GM19043 (cell line): ENCODE results near the gene TCHHL1.

Experiments
- ATAC-seq: cut with Tn5 transposase; IDR thresholded peaks from one replicate; pipeline ENCODE4 v1.9.1; 2021; ENCODE audit warnings: low read depth; ENCODE audit not compliant: unreplicated experiment

Gene TCHHL1

GRCh38 chr1:152089014-152089674 lies at the start of gene TCHHL1:
Gene TCHHL1 (minus strand): TSS chr1:152089064. CDS start chr1:152088143, 921 bp downstream.
- ATAC-seq = no peak

DNA sequence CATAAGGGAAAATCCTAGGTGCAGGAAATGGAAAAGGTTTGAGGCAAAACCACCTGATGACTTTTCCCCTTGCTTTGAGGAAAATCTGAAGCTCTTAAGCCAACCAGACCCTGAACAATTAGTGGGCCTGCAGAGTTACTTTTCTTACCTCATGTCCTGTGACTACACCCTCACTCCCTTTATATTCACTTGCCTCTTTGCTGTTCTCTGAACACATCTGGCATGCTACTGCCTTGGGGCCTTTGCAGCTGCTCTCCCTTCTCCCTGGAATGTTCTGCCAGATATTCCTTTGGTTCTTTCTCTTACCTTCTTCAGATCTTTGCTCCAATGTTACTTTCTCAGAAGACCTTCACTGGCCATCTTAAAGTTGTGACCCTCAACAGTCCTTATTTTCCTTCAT lies 48.4 kb upstream of the TCHHL1 start:
- ATAC-seq = no peak

DNA sequence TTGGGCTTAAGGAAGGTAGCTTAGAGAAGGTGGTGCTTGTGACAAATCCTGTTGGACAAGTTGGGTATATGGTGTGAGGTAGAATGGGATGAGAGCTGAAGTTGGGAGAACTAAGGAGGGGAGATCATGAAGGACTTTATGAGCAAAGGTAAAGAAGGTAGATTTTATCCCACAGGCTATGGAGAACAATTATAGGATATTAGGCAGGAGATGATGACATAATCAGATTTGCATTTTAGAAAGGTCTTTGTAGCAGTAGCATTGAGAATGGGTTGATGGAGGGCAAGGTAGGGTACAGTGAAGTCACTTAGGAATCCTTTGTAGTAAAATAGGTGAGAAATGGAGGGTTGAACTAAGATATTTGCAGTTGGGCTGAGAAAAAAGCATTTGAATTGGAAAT lies 41.3 kb upstream of the TCHHL1 start:
- ATAC-seq = no peak

DNA sequence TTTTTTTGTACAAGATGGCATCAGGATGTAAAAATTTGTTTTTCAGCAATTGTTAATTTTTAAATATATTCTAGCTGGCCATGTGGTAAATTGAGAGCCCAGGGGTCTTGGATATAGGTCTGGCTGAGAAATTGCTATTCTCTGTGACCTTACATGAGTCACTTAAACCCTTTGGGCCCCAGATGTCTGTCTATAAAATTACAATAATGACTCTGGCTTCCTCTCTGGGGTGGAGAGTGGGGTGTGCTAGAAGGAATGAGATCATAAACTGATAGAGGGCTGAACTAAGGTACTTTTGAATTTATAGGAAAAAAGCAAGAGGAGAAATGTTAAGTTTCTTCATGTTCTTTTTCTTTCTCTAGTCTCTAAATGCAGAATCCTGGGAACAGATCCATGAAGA lies 38.8 kb upstream of the TCHHL1 start:
- ATAC-seq = no peak

DNA sequence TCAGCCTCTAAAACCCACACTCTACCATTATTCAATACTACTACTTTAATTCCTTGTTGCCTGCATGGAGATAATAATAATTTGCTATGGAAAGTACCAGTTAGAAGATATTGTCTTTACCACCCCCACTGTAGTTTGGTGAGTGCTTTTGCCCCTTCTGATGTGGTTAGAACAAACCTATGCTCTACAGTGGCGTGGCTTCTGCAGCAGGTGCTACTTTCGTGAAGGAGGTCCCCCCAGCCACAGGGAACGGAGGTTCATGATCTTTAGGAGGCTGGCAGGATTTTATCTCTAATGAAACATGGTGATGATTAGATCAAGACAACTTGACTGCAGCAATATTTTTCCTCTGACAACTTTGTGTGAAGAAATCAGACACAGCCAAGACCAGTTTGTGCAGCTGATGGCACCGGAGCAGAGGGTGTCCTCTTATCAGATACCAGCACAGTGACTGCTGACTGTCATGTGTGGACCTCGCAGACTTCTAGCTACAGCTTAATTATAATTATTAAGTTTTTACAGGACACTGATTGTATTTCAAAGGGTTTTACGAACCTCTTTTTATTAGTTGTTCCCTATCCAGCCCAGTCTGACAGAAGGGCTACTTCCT lies 37.1 kb upstream of the TCHHL1 start:
- ATAC-seq = no peak

DNA sequence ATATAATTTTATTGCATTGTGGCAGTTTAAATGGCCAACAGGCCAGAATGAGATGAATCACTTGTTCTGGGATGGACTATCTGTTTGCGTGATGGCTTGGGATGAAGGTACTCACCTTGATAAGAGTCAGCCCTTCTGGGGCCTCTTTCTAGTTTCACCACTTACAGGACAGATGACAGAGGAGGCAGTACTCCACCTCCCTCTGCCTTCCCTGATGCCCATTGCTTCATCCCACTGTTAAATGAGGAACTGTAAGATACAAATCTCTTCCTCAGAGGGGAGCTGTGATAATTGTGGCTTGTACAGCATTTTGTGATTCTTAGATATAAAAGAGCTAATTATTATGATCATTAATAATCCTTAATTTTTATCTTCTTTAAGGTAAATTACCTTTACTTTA lies 30.1 kb upstream of the TCHHL1 start:
- no peak for ATAC-seq

GRCh38 chr1:152115344-152115743 lies 26.5 kb upstream of the TCHHL1 start, which contains the start of gene TCHH:
Gene TCHH (minus strand): TSS chr1:152115444. CDS start chr1:152114080, 1,364 bp downstream.
- no peak for ATAC-seq

DNA sequence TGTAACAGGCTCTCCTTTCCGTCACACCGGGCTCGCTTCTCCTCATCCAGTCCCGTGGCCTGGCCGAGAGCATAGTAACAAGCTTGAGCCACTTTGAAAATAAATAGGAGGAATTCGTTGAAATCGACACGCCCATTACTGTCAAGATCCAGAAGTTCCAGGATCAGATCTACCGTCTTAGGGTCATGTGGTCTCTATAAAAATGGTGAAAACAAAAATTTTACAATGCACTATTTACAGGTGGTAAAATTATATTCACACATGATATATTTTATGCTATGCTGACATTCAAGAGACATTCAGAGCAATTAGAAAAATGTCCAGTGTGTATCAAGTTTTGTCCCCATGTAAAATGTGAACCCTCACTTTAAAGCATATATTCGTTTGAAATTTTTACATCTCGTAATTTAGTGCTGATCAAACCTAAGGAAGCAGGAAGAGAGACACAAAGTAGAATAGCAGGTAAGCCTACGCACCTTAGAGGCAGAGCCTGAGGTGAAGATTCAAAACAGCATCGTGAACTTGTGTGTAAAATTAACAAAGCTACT lies 24.1 kb upstream of the TCHHL1 start:
- ATAC-seq = no peak

GRCh38 chr1:152112101-152112884 lies 23.4 kb upstream of the TCHHL1 start:
- no peak for ATAC-seq

- ATAC-seq = no peak
These were observed 22.7 kb upstream of the TCHHL1 start for GRCh38 chr1:152111515-152111968.

- no peak for ATAC-seq
These were observed 22.1 kb upstream of the TCHHL1 start for GRCh38 chr1:152110860-152111514.

GRCh38 chr1:152110365-152110859 lies 21.5 kb upstream of the TCHHL1 start:
- ATAC-seq = no peak

GRCh38 chr1:152109998-152110294 lies 21.1 kb upstream of the TCHHL1 start:
- no peak for ATAC-seq

DNA sequence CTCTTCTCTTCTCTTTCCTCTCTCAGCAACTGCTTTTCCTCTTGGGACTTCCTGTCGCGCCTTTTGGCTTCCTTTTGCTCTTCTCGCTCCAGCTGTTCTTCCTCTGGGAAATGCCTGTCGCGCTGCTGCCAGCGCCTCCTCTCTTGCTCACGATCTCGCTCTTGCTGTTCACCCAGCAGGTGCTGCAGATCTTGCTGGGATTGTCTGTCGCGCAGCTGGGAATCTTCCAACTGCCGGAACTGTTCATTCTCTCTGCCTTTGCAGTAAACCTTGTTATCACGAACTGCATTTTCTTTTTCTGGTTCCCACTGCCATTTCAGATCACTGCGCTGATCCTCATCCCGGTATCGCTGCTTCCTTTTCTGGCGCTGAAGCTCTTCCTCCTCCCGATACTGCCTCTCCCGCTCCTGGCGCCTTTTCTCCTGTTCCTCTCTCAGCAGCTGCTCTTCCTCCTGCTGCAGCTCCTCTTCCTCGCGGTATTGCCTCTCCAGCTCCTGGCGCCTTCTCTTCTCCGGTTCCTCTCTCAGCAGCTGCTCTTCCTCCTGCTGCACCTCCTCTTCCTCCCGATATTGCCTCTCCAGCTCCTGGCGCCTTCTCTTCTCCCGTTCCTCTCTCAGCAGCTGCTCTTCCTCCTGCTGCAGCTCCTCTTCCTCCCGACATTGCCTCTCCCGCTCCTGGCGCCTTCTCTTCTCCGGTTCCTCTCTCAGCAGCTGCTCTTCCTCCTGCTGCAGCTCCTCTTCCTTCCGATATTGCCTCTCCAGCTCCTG lies 20.6 kb upstream of the TCHHL1 start:
- no peak for ATAC-seq

GRCh38 chr1:152108882-152109222 lies 20.0 kb upstream of the TCHHL1 start:
- no peak for ATAC-seq

- ATAC-seq = no peak
These were observed 19.4 kb upstream of the TCHHL1 start for GRCh38 chr1:152107984-152108881.

DNA sequence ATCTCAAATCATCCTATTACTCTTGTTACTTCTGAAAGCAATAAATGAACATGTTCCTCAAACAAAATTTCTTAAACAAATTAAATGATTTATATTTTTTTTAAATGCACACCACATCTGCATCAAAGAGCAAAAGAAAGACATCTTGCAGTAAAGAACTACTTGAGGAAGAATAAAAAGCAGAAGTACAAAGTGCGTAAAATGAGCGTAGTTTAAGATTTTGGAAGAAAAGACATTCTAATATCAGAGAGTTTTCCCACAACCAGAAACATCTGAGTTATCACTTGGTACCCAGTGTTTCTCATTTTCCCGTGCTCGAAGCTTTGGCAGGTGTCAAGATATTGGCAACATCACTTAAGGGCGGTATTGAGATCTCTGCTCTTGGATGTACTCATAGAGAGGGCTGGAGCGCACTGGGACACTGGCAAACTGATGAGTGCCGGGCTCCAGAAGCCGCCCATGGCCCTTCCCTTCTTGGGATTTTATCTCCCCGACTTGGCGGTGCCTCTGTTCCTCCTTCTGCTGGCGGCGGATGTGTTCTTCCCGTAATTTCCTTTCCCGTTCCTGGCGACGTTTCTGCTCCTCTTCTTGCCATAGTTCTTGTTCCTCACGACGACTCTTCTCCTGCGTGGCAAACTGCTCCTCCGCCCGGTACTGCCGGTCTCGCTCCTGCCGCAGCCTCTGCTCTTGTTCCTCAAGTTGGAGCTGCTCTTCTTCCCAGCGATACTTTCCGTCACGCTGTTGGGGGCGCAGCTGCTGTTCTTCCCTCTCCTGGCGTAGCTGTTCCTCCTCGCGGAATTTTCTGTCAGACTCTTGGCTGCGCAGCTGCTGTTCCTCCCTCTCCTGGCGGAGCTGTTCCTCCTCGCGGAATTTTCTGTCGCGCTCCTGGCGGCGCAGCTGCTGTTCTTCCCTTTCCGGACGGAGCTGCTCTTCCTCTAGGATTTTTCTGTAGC lies 18.4 kb upstream of the TCHHL1 start:
- no peak for ATAC-seq

DNA sequence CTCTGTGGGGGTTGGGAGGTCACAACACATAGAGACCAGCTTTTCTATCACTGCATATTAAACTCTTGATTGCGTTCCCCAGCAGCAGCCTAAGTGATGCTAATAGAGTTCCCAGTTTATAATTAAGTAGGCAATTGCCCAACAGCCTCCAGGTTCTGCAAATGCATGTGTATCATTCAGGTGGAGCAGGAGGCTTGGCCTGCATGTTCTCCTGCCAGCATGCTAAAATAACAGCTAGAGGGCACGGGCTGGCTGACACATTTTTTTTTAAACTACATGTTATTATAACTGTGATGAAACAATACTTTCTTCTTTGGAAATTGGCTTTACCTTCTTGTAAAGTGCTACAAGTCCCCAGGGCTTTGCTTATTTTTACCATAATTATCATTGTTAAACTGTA lies 16.0 kb upstream of the TCHHL1 start:
- no peak for ATAC-seq
